AG04449 (cell line): ENCODE results near the gene EPAS1.

Experiments
- CTCF ChIA-PET: fragments of 350-600 bp; formaldehyde crosslinking; extraction: SDS; loops from one replicate; lab custom pipeline; 2021; ENCODE audit warnings: antibody characterized with exemption; lab: Yijun Ruan, JAX
- POLR2A ChIA-PET: fragments of 400-600, 350-600 bp; formaldehyde crosslinking; extraction: SDS; loops from one replicate; lab custom pipeline; 2020; ENCODE audit warnings: antibody characterized with exemption, inconsistent platforms; lab: Yijun Ruan, JAX
- DNase-seq: peaks from one replicate; pipeline ENCODE4 v3.0.0-alpha.2; 2010; ENCODE audit warnings: low read depth, low spot score
- H3K4me3 ChIP-seq: 2 replicates; pipeline ENCODE4 v1.5.1; 2011; ENCODE audit warnings: low read depth, mild to moderate bottlenecking, control low read depth, low read length
- TF ChIP-seq, protein P1 (sequence below): IDR thresholded peaks from one replicate; pipeline ENCODE4 v1.5.1; 2011; ENCODE audit warnings: mild to moderate bottlenecking, moderate library complexity, low read length, control low read depth, inconsistent platforms; ENCODE audit not compliant: insufficient read depth; ENCODE audit errors: missing control alignments

EPAS1 gene

DNA sequence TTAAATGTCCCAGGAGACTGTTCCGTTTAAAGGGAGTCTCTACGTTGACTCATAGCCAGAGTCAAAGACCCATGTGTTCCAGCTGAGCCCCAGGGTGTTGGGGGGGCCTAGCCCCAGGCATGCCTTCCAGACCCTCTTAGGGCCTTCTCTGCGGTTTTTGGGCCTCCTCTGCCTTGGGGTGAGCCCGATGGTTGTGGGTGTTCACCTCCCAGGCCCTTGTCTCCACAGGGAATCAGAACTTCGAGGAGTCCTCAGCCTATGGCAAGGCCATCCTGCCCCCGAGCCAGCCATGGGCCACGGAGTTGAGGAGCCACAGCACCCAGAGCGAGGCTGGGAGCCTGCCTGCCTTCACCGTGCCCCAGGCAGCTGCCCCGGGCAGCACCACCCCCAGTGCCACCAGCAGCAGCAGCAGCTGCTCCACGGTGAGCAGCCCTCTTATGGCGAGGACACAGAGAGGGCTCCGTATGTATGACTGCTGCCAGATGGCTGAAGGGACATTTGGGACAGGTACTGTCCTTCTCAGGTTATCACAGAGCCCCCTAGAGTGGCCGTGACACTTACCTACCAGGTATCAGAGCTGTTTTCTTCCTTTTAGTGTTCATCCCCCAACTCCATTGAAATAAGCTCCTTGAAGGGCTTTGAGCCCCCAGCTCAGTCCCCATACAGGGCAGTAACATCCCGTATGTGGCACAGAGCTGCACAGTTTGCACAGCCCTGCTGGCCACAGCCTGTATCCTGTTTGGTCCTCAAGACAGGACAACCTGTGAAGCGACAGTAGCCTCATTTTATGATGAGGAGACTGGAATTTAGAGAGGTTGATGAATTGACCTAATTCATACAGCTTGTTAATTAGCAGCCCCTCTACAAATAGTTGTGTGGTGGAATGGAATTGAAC is 80.7 kb downstream of the EPAS1 start:
- POLR2A ChIA-PET = no interaction called here
- no peak for DNase-seq
- no peak overlapping the region for H3K4me3 ChIP-seq
- CTCF ChIA-PET = interaction anchor here (1.0 to 4.8 kb wide), 6 partner anchors 8 to 367 kb away, joined by 3 to 29 read pairs (median 4); no protein-coding TSS in a partner anchor
- TF ChIP-seq, protein P1, sequence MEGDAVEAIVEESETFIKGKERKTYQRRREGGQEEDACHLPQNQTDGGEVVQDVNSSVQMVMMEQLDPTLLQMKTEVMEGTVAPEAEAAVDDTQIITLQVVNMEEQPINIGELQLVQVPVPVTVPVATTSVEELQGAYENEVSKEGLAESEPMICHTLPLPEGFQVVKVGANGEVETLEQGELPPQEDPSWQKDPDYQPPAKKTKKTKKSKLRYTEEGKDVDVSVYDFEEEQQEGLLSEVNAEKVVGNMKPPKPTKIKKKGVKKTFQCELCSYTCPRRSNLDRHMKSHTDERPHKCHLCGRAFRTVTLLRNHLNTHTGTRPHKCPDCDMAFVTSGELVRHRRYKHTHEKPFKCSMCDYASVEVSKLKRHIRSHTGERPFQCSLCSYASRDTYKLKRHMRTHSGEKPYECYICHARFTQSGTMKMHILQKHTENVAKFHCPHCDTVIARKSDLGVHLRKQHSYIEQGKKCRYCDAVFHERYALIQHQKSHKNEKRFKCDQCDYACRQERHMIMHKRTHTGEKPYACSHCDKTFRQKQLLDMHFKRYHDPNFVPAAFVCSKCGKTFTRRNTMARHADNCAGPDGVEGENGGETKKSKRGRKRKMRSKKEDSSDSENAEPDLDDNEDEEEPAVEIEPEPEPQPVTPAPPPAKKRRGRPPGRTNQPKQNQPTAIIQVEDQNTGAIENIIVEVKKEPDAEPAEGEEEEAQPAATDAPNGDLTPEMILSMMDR = no peak

DNA sequence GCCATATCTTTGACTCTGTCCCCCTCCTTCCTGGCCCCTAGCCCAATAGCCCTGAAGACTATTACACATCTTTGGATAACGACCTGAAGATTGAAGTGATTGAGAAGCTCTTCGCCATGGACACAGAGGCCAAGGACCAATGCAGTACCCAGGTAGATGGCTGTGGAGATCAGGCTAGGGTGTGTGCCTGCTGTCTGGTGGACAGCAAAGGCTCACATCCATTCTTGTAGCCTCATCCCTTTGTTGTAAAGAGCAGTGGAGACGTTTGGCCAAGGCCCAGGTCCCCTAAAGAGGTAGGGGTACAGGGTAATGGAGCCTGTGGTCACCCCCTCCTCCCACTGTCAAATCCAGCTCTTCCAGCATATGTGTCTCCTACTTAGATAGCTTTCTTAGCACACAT is 81.4 kb downstream of the EPAS1 start:
- no peak overlapping the region for H3K4me3 ChIP-seq
- TF ChIP-seq, protein P1 = no peak
- CTCF ChIA-PET = interaction anchor here (1.0 to 4.8 kb wide), 6 partner anchors 9 to 368 kb away, joined by 3 to 29 read pairs (median 4); no protein-coding TSS in a partner anchor
- POLR2A ChIA-PET = no interaction called here
- no peak for DNase-seq

DNA sequence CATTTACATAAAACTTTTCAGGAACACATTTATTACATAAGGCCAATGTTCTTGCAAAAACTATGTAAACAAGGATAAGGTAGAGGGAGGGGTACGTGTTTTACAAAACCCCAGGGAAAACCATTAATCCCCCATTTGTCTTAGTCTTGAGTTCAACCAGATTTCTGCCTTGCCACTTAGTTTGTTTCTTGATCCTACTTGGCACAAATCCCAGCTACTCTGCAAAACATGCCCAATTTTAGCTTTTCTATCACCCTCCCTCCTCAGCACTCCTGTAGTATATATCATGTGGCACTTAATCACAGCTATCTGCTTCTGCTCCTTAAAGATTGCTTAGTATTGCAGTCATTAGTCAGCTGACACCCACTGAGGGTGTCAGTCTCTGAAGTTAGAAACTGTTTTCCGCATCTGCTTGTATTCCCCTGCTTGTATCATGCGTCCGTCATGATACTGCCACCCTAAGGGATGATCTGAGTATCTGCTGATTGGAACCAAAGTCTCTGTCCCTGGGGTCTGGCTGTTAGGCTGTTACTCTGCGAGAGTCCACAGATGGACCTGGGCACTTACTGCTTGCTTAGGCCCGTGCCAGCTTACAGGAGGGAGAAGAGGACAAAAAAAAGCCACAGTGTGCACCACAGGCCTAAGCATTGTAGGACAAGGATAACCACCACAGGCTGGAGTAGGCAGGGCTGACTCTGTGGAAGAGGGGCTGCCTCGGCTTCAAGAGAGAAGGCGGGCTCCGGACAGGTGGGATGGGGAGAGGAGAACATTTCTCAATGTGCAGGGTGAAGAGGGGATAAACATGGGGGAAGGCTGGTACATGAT is 82.2 kb downstream of the EPAS1 start:
- CTCF ChIA-PET = interaction anchor here (1.1 to 4.8 kb wide), 5 partner anchors 8 to 369 kb away, joined by 3 to 29 read pairs (median 5); no protein-coding TSS in a partner anchor
- H3K4me3 ChIP-seq = no peak overlapping the region
- TF ChIP-seq, protein P1 = no peak
- DNase-seq = no peak
- POLR2A ChIA-PET = no interaction called here

DNA sequence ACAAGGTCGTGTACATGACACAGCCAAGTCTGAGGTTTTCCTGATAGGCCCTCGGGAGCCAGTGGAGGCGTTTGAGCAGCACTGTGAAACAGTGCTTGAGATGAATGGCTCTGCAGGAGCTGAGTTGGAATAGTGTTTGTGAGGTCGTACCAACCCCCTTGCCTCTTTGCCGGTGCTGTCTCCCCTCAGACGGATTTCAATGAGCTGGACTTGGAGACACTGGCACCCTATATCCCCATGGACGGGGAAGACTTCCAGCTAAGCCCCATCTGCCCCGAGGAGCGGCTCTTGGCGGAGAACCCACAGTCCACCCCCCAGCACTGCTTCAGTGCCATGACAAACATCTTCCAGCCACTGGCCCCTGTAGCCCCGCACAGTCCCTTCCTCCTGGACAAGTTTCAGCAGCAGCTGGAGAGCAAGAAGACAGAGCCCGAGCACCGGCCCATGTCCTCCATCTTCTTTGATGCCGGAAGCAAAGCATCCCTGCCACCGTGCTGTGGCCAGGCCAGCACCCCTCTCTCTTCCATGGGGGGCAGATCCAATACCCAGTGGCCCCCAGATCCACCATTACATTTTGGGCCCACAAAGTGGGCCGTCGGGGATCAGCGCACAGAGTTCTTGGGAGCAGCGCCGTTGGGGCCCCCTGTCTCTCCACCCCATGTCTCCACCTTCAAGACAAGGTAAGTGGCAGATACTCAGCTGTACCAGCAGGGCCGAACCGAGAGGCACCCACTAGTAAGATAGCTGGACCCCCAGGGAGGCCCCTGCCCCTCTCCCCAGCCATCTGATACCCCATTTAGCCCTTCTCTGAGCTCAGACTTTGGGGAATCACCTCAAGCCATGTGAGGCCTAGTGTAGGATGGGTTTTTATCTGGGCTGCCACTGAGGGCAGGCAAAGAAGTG is 83.1 kb downstream of the EPAS1 start:
- ChIA-PET CTCF (interaction anchor here (1.1 to 4.8 kb wide), 2 partner anchors 8 to 14 kb away, joined by 4 to 29 read pairs; no protein-coding TSS in a partner anchor), POLR2A (no interaction called here)

DNA sequence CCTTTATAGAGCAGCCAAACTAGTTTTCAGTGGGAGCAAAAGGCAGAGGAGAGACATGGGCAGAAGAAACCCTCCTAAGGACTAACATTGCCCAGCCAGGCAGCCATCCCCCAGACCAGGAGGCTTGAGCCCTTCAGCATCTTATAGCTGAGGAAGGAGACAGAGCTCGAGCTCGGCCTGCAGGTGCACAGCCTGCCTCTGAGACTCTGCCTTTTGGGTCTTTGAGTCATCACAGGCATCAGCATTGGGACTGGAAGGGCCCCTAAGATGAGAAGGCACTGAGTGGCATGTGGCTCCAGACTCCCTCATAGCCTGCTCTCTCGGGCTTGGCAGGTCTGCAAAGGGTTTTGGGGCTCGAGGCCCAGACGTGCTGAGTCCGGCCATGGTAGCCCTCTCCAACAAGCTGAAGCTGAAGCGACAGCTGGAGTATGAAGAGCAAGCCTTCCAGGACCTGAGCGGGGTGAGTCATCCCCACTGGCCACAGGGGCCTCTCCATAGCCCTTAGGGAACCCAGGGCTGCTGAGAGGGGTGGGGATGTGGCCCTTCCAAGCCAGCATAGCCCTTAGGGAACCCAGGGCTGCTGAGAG is 84.1 kb downstream of the EPAS1 start:
- H3K4me3 ChIP-seq = no peak overlapping the region
- no peak for DNase-seq
- CTCF ChIA-PET = interaction anchor here (1.1 to 4.8 kb wide), 2 partner anchors 9 to 15 kb away, joined by 4 to 29 read pairs; no protein-coding TSS in a partner anchor
- POLR2A ChIA-PET = no interaction called here
- TF ChIP-seq, protein P1 = no peak

More for the DNA sequence above, 83.1 kb downstream of the EPAS1 start:
- DNase-seq = no peak
- H3K4me3 ChIP-seq = no peak overlapping the region
- TF ChIP-seq, protein P1 = no peak
